GM12878 (cell line): ENCODE data around the gene USP35. TPM values are rescaled to one million over a fixed set of nuclear protein-coding genes. Genes with fewer than 3 reads are reported as not detected.

Source experiments
- CHD4 ChIP-seq: fragments of 200-600 bp; sonication (generic); IDR thresholded peaks from 2 replicates; pipeline ENCODE4 v1.6.1; 2016; ENCODE audit warnings: mild to moderate bottlenecking
- FOS ChIP-seq: IDR thresholded peaks from 3 replicates; pipeline ENCODE4 v1.6.1; 2011; ENCODE audit warnings: borderline replicate concordance; ENCODE audit not compliant: insufficient read length; ENCODE audit errors: extremely low read depth
- JUNB ChIP-seq: IDR thresholded peaks from 2 replicates; pipeline ENCODE4 v1.6.1; 2016; ENCODE audit warnings: antibody characterized with exemption, mild to moderate bottlenecking
- JUND ChIP-seq: IDR thresholded peaks from 2 replicates; pipeline ENCODE4 v1.6.1; 2012; ENCODE audit warnings: low read depth, mild to moderate bottlenecking, low read length, improper control_type of control experiment, moderate library complexity
- NR2C1 ChIP-seq: fragments of 450-650 bp; IDR thresholded peaks from 2 replicates; pipeline ENCODE4 v1.6.1; 2017; ENCODE audit warnings: antibody characterized with exemption, mild to moderate bottlenecking, moderate library complexity
- POLR2AphosphoS5 ChIP-seq: IDR thresholded peaks from 2 replicates; pipeline ENCODE4 v1.6.1; 2011; ENCODE audit warnings: mild to moderate bottlenecking, low read length, inconsistent platforms
- TARDBP ChIP-seq: IDR thresholded peaks from 2 replicates; pipeline ENCODE4 v1.6.1; 2016; ENCODE audit warnings: borderline replicate concordance
- WRNIP1 ChIP-seq: IDR thresholded peaks from 2 replicates; pipeline ENCODE4 v1.6.1; 2011; ENCODE audit warnings: low read depth, low read length, improper control_type of control experiment, borderline replicate concordance
- polyA plus RNA-seq, 11 experiments: library from polyadenylated mRNA; depleted of rRNA in 4 of 11; unstranded in 6 of 11; stranded (reverse) in 5 of 11; fragments of >200 nt; fragmentation: Nextera tagmentation in 4 of 11; fragmentation: Illumina TruSeq in 1 of 11; extraction: Ambion mirVana in 4 of 11; extraction: Trizol in 1 of 11; gene quantifications; 1 replicate in 1 of 11; 2 replicates in 10 of 11; pipeline versions ENCODE4 v1.2.1 to v1.2.3, GENCODE V29; 2011 to 2016; ENCODE audit warnings: inconsistent platforms in 2 of 11, missing spikeins in 2 of 11, low read depth in 1 of 11
- total RNA-seq, 4 experiments: library from RNA; depleted of rRNA in 3 of 4; stranded (reverse); fragments of >200 nt in 3 of 4; fragmentation: Illumina TruSeq in 1 of 4; extraction: Trizol in 1 of 4; gene quantifications; 2 replicates each; pipeline versions ENCODE4 v1.2.1 to v1.2.3, GENCODE V29; 2013 to 2021
- TF ChIP-seq, protein P1 (sequence below): IDR thresholded peaks from 2 replicates; pipeline ENCODE4 v1.6.1; 2012; ENCODE audit warnings: improper control_type of control experiment, low read depth, low read length; ENCODE audit not compliant: insufficient replicate concordance
- TF ChIP-seq, protein P2 (sequence below): IDR thresholded peaks from 2 replicates; pipeline ENCODE4 v1.6.1; 2011; ENCODE audit warnings: low read depth, mild to moderate bottlenecking, low read length, moderate library complexity, borderline replicate concordance; ENCODE audit errors: extremely low read depth

Gene USP35
- total and polyA plus RNA-seq, 10 of the 15 experiments (the other 5 are each of a cell fraction or from before 2014, with no cell fraction given), result 0.13 to 6.4 (median 3.1) TPM; not detected in 1

DNA sequence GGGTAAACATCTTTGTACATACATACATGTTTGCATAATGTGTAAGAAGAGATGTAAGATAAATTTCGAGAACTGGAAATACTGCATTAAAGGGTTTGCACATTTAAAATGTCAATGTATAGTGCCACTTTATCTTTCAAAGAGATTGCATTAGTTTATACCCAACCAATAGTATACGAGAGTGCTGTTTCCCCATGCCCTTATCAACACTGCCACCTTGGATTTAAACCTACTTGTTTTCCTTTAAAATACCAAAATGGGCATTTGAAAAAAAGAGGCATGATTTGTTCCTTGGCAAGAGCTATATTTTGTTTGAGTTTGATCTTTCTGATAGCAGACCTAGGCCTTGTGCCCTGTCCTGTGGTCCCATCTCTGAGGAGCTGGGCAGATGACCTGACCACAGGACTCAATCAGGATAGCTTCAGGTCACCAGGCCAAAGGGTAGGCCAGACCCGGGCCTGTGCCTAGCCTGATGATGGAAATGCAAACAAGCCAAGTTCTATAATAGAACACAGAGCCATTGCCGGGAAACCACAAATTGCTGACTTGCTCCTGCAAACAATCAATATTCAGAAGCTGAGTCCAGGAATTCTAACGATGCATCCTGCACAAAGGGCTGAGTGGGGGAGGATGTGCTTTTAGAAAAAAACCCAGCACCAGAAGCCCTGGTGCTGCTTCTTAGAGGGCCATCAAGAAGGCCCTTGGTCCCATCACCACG, 32.4 kb upstream of the USP35 start (continued):
- TF ChIP-seq, protein P1, sequence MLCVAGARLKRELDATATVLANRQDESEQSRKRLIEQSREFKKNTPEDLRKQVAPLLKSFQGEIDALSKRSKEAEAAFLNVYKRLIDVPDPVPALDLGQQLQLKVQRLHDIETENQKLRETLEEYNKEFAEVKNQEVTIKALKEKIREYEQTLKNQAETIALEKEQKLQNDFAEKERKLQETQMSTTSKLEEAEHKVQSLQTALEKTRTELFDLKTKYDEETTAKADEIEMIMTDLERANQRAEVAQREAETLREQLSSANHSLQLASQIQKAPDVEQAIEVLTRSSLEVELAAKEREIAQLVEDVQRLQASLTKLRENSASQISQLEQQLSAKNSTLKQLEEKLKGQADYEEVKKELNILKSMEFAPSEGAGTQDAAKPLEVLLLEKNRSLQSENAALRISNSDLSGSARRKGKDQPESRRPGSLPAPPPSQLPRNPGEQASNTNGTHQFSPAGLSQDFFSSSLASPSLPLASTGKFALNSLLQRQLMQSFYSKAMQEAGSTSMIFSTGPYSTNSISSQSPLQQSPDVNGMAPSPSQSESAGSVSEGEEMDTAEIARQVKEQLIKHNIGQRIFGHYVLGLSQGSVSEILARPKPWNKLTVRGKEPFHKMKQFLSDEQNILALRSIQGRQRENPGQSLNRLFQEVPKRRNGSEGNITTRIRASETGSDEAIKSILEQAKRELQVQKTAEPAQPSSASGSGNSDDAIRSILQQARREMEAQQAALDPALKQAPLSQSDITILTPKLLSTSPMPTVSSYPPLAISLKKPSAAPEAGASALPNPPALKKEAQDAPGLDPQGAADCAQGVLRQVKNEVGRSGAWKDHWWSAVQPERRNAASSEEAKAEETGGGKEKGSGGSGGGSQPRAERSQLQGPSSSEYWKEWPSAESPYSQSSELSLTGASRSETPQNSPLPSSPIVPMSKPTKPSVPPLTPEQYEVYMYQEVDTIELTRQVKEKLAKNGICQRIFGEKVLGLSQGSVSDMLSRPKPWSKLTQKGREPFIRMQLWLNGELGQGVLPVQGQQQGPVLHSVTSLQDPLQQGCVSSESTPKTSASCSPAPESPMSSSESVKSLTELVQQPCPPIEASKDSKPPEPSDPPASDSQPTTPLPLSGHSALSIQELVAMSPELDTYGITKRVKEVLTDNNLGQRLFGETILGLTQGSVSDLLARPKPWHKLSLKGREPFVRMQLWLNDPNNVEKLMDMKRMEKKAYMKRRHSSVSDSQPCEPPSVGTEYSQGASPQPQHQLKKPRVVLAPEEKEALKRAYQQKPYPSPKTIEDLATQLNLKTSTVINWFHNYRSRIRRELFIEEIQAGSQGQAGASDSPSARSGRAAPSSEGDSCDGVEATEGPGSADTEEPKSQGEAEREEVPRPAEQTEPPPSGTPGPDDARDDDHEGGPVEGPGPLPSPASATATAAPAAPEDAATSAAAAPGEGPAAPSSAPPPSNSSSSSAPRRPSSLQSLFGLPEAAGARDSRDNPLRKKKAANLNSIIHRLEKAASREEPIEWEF, result no peak
- no peak for TF ChIP-seq POLR2AphosphoS5
- no peak for TF ChIP-seq JUND
- TF ChIP-seq NR2C1, result no peak
- no peak for TF ChIP-seq CHD4
- no peak for TF ChIP-seq WRNIP1
- TF ChIP-seq FOS, result no peak
- TF ChIP-seq JUNB, result no peak
- TF ChIP-seq, protein P2, sequence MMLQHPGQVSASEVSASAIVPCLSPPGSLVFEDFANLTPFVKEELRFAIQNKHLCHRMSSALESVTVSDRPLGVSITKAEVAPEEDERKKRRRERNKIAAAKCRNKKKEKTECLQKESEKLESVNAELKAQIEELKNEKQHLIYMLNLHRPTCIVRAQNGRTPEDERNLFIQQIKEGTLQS, result no peak
- TF ChIP-seq TARDBP, result no peak
